Measurements from ENCODE around the gene AKAP13. TPM values are rescaled to one million over a fixed set of nuclear protein-coding genes. Genes with fewer than 3 reads are reported as not detected.

Gene AKAP13
- total and polyA plus RNA-seq, 2 of the 13 experiments (the other 11 are each of a cell fraction or from before 2014, with no cell fraction given), result 6.7 to 27.1 TPM

DNA sequence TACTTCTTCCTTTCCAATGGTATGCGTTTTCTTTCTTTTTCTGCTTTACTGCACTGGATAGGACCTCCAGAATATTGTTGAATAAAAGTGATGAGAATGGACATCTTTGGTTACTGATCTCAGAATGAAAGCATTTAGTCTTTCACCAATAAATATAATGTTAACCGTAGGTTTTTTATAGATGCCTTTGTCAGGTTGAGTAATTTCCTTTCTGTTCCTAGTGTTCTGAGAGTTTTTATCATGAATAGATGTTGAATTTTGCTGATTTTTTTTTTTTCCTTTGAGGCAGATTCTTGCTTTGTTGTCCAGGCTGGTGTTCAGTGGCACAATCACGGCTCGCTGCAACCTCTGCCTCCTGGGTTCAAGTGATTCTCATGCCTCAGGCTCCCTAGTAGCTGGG lies 255.9 kb downstream of the AKAP13 start:
- Histone ChIP-seq H3K36me3 (replicated peaks in 1 of 2; ENCODE audit: control insufficient read depth in 1 of 2, insufficient read depth in 2 of 2, low read length in 2 of 2) (peaks cover 3 to 10% of the 10 kb centered on the region in 2 experiments; a peak in 2 of 5 replicates), H3K79me2 (ENCODE audit: insufficient read depth, low read length) (no peaks in the 10 kb centered on the region), H3K27ac (ENCODE audit: extremely low read length, insufficient read depth, low read length) (no peak overlapping the region), H2AFZ (ENCODE audit: low read length) (no peak overlapping the region), H4K20me1 (ENCODE audit: insufficient read depth, low read length) (no peaks in the 10 kb centered on the region), H3K4me1 (ENCODE audit: insufficient read depth, low read length) (peaks cover 5% of the 10 kb centered on the region), H3K4me3 (replicated peaks in 1 of 3; ENCODE audit: insufficient read depth in 1 of 3, low read depth in 2 of 3, low read length in 3 of 3) (no peak overlapping the region), H3K9ac (ENCODE audit: insufficient read depth, low read depth, low read length) (no peak overlapping the region), H3K4me2 (ENCODE audit: low read depth, low read length) (no peak overlapping the region), H3K9me3 (ENCODE audit: low read length) (no peaks in the 10 kb centered on the region), H3K27me3 (ENCODE audit: control insufficient read depth in 1 of 2, insufficient read depth in 2 of 2, low read length in 2 of 2) (no peaks in the 10 kb centered on the region)
- intact Hi-C loops (cut with micrococcal nuclease; ENCODE audit: unreplicated experiment), result no loop called here
- no peak for FAIRE-seq
- no peak for ATAC-seq
- CTCF ChIA-PET (ENCODE audit: low intra/inter-chr PET ratio, low total read pairs), result no interaction called here
- in situ Hi-C loops (cut with HindIII; ENCODE audit: extremely low pct_ligation_motif_present, low pct_unique_long_range_greater_than_20kb), result no loop called here
- 97% methylated on average over 4 of the region's 4 CpGs for WGBS (ENCODE audit: low lambda C conversion rate)
- DNase-seq (ENCODE audit: low spot score), result no peak
- no TSS peak for BruUV-seq (replicated peaks)
- TF ChIP-seq ZNF775 (CRISPR knock-in tag; IDR thresholded peaks at IDR 0.05; ENCODE audit: borderline replicate concordance) (no peak), ELF3 (CRISPR knock-in tag; IDR thresholded peaks at IDR 0.05) (no peak), FOXK2 (IDR thresholded peaks at IDR 0.05) (no peak), IRF2 (CRISPR knock-in tag; IDR thresholded peaks at IDR 0.05) (no peak), SMAD3 (CRISPR knock-in tag; IDR thresholded peaks at IDR 0.05) (no peak), SP2 (CRISPR knock-in tag; IDR thresholded peaks at IDR 0.05) (no peak), BCL6 (CRISPR knock-in tag; IDR thresholded peaks at IDR 0.05) (no peak), NFATC3 (CRISPR knock-in tag; IDR thresholded peaks at IDR 0.05) (no peak), ZNF644 (CRISPR knock-in tag; IDR thresholded peaks at IDR 0.05; ENCODE audit: low read depth) (no peak), NKX3-1 (CRISPR knock-in tag; IDR thresholded peaks at IDR 0.05) (no peak), AGO1 (IDR thresholded peaks at IDR 0.05; ENCODE audit: low read depth, low read length, poor library complexity, severe bottlenecking) (no peak), SALL2 (CRISPR knock-in tag; IDR thresholded peaks at IDR 0.05) (no peak)
- TF ChIP-seq, protein P1, sequence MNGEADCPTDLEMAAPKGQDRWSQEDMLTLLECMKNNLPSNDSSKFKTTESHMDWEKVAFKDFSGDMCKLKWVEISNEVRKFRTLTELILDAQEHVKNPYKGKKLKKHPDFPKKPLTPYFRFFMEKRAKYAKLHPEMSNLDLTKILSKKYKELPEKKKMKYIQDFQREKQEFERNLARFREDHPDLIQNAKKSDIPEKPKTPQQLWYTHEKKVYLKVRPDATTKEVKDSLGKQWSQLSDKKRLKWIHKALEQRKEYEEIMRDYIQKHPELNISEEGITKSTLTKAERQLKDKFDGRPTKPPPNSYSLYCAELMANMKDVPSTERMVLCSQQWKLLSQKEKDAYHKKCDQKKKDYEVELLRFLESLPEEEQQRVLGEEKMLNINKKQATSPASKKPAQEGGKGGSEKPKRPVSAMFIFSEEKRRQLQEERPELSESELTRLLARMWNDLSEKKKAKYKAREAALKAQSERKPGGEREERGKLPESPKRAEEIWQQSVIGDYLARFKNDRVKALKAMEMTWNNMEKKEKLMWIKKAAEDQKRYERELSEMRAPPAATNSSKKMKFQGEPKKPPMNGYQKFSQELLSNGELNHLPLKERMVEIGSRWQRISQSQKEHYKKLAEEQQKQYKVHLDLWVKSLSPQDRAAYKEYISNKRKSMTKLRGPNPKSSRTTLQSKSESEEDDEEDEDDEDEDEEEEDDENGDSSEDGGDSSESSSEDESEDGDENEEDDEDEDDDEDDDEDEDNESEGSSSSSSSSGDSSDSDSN (CRISPR knock-in tag; IDR thresholded peaks at IDR 0.05), result no peak
- POLR2A ChIA-PET, result no interaction called here
